Muscle of leg (tissue), 11 donors: ENCODE results near the gene RAB21. TPM values are rescaled to one million over a fixed set of nuclear protein-coding genes. Genes with fewer than 3 reads are reported as not detected.
"Not testable (repeated sequence)": the region's sequence is repeated elsewhere in the genome, so short reads cannot be mapped to it uniquely, and the experiment has no call there.

ENCODE experiments used
- DNase-seq: peaks from one replicate; pipeline ENCODE4 v3.0.0; 2013
- H3K27ac ChIP-seq: one replicate; pipeline ENCODE4 v1.5.1; 2013; ENCODE audit warnings: mild to moderate bottlenecking, low read length, control low read depth
- H3K27me3 ChIP-seq: one replicate; pipeline ENCODE4 v1.6.1; 2013; ENCODE audit warnings: low read length; ENCODE audit not compliant: control insufficient read depth, insufficient read depth
- H3K36me3 ChIP-seq: one replicate; pipeline ENCODE4 v1.6.1; 2013; ENCODE audit warnings: low read length; ENCODE audit not compliant: control insufficient read depth, insufficient read depth
- H3K4me1 ChIP-seq: one replicate; pipeline ENCODE4 v1.6.1; 2013; ENCODE audit warnings: low read length; ENCODE audit not compliant: control insufficient read depth, insufficient read depth
- H3K4me3 ChIP-seq: one replicate; pipeline ENCODE4 v1.5.1; 2013; ENCODE audit warnings: low read length, control low read depth
- H3K9me3 ChIP-seq: replicated peaks from 2 replicates; pipeline ENCODE4 v1.6.1; 2013; ENCODE audit warnings: low read depth, low read length; ENCODE audit not compliant: control insufficient read depth
- WGBS: methylation state at CpG from one replicate; pipeline ENCODE4 v1.1.5; 2013; ENCODE audit warnings: missing lambda C conversion rate; ENCODE audit not compliant: insufficient coverage; 5-methylcytosine and 5-hydroxymethylcytosine counted together
- polyA plus RNA-seq, 8 donors: library from polyadenylated mRNA; unstranded; fragments of 120-200 nt; gene quantifications; one replicate each; pipeline versions ENCODE4 v1.2.1 to v1.2.3, GENCODE V29; 2013; ENCODE audit warnings: inconsistent platforms in 1 of 8, low replicate concordance in 1 of 8; ENCODE audit not compliant: insufficient read length in 8 of 8, insufficient read depth in 1 of 8
- total RNA-seq: library from RNA; stranded (reverse); fragments of 120-200 nt; gene quantifications from one replicate; pipeline ENCODE4 v1.2.4, GENCODE V29; 2013

RAB21 gene
- total and polyA plus RNA-seq, 9 donors, result 30.1 to 44.4 (median 34.9) TPM

GRCh38 chr12:71790331-71790730, 35.7 kb downstream of the RAB21 start:
- Histone ChIP-seq H3K27me3 (no peaks in the 10 kb centered on the region), H3K4me3 (no peak overlapping the region), H3K4me1 (no peaks in the 10 kb centered on the region), H3K27ac (no peak overlapping the region), H3K9me3 (no peaks in the 10 kb centered on the region), H3K36me3 (peaks cover 2% of the 10 kb centered on the region)
- no peak for DNase-seq
- no CpG with 5 or more reads among the region's 1 CpG for WGBS

- Histone ChIP-seq H3K9me3 (no peaks in the 10 kb centered on the region), H3K27ac (no peak overlapping the region), H3K4me3 (no peak overlapping the region), H3K4me1 (no peaks in the 10 kb centered on the region), H3K36me3 (no peaks in the 10 kb centered on the region), H3K27me3 (no peaks in the 10 kb centered on the region)
- DNase-seq, result no peak
- 100% methylated on average over 1 of the region's 4 CpGs for WGBS
Measured at GRCh38 chr12:71791473-71792150, 36.9 kb downstream of the RAB21 start.

- no CpG with 5 or more reads among the region's 1 CpG for WGBS
- Histone ChIP-seq H3K27me3 (no peaks in the 10 kb centered on the region), H3K36me3 (no peaks in the 10 kb centered on the region), H3K27ac (no peak overlapping the region), H3K9me3 (no peaks in the 10 kb centered on the region), H3K4me1 (no peaks in the 10 kb centered on the region), H3K4me3 (no peak overlapping the region)
- DNase-seq, result no peak
Measured at GRCh38 chr12:71792599-71792998, 37.9 kb downstream of the RAB21 start.

GRCh38 chr12:71795901-71796300, 41.2 kb downstream of the RAB21 start:
- Histone ChIP-seq H3K27ac (no peak overlapping the region), H3K4me1 (no peaks in the 10 kb centered on the region), H3K9me3 (no peaks in the 10 kb centered on the region), H3K27me3 (no peaks in the 10 kb centered on the region), H3K36me3 (no peaks in the 10 kb centered on the region), H3K4me3 (no peak overlapping the region)
- no peak for DNase-seq
- no CpG with 5 or more reads among the region's 1 CpG for WGBS

- WGBS, result no CpG with 5 or more reads among the region's 1 CpG
- H3K9me3 ChIP-seq, result no peaks in the 10 kb centered on the region
- H3K36me3 ChIP-seq, result no peaks in the 10 kb centered on the region
- peak; percentile 62 for DNase-seq
- no peaks in the 10 kb centered on the region for H3K4me1 ChIP-seq
- no peaks in the 10 kb centered on the region for H3K27me3 ChIP-seq
- H3K4me3 ChIP-seq, result no peak overlapping the region
- H3K27ac ChIP-seq, result no peak overlapping the region
Measured at GRCh38 chr12:71797531-71797930, 42.9 kb downstream of the RAB21 start.

GRCh38 chr12:71799106-71799505, 44.4 kb downstream of the RAB21 start:
- no peaks in the 10 kb centered on the region for H3K9me3 ChIP-seq
- H3K36me3 ChIP-seq, result no peaks in the 10 kb centered on the region
- DNase-seq, result peak; percentile 58
- H3K27me3 ChIP-seq, result no peaks in the 10 kb centered on the region
- H3K4me1 ChIP-seq, result no peaks in the 10 kb centered on the region
- H3K27ac ChIP-seq, result peak overlapping the region; percentile 21
- H3K4me3 ChIP-seq, result no peak overlapping the region

GRCh38 chr12:71800177-71800576, 45.5 kb downstream of the RAB21 start:
- DNase-seq, result no peak
- Histone ChIP-seq H3K4me3 (no peak overlapping the region), H3K36me3 (no peaks in the 10 kb centered on the region), H3K4me1 (no peaks in the 10 kb centered on the region), H3K9me3 (no peaks in the 10 kb centered on the region), H3K27ac (no peak overlapping the region), H3K27me3 (no peaks in the 10 kb centered on the region)
- no CpG with 5 or more reads among the region's 3 CpGs for WGBS

- Histone ChIP-seq H3K36me3 (no peaks in the 10 kb centered on the region), H3K27me3 (no peaks in the 10 kb centered on the region), H3K4me1 (no peaks in the 10 kb centered on the region), H3K9me3 (no peaks in the 10 kb centered on the region), H3K27ac (no peak overlapping the region), H3K4me3 (no peak overlapping the region)
- no peak for DNase-seq
- WGBS, result 53% methylated on average over 4 of the region's 6 CpGs
Measured at GRCh38 chr12:71804505-71804904, 49.8 kb downstream of the RAB21 start.

- H3K4me3 ChIP-seq, result no peak overlapping the region
- no CpG with 5 or more reads among the region's 3 CpGs for WGBS
- no peaks in the 10 kb centered on the region for H3K36me3 ChIP-seq
Measured at GRCh38 chr12:71810921-71811320, 56.3 kb downstream of the RAB21 start.

GRCh38 chr12:71815242-71815641, 60.6 kb downstream of the RAB21 start:
- H3K27me3 ChIP-seq, DNase-seq, H3K9me3 ChIP-seq, H3K27ac ChIP-seq, H3K4me3 ChIP-seq, H3K36me3 ChIP-seq, H3K4me1 ChIP-seq: not testable (repeated sequence)
- WGBS, result 92% methylated on average over 2 of the region's 6 CpGs

More at GRCh38 chr12:71810921-71811320, 56.3 kb downstream of the RAB21 start:
- H3K27me3 ChIP-seq, result no peaks in the 10 kb centered on the region
- DNase-seq, result no peak
- no peak overlapping the region for H3K27ac ChIP-seq
- no peaks in the 10 kb centered on the region for H3K9me3 ChIP-seq
- no peaks in the 10 kb centered on the region for H3K4me1 ChIP-seq

GRCh38 chr12:71822088-71822487, 67.4 kb downstream of the RAB21 start:
- not testable (repeated sequence) for H3K4me3 ChIP-seq, H3K4me1 ChIP-seq, H3K36me3 ChIP-seq, H3K27me3 ChIP-seq, H3K27ac ChIP-seq, H3K9me3 ChIP-seq, DNase-seq
- 90% methylated on average over 2 of the region's 3 CpGs for WGBS
